Measurements from ENCODE around the gene CHST11.
A peak's percentile ranks its signal among the peaks of the same experiment; 100 is the strongest.
"Not testable (repeated sequence)": the region's sequence is repeated elsewhere in the genome, so short reads cannot be mapped to it uniquely, and the experiment has no call there.

The CHST11 gene

DNA sequence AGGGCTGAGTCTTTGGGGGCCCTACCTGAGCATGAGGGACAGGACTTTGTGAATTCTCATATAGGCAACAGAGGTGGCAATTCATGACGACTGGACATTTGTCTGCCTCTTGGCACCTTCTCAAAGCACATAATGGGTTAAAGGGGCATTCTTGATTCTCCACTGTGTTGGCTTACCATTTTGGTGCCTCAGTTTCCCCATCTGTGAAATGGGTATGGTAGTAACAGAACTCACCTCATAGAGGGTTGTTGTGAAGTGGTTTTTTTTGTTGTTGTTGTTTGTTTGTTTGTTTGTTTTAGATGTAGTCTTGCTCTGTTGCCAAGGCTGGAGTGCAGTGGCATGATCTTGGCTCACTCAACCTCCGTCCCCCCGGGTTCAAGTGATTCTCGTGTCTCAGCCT lies 106.0 kb downstream of the CHST11 start:
- no peak for DNase-seq (ENCODE audit: low read depth in 2 of 2)

GRCh38 chr12:104564662-104565061 lies 107.9 kb downstream of the CHST11 start:
- not testable (repeated sequence) for DNase-seq (ENCODE audit: low read depth in 2 of 2)

DNA sequence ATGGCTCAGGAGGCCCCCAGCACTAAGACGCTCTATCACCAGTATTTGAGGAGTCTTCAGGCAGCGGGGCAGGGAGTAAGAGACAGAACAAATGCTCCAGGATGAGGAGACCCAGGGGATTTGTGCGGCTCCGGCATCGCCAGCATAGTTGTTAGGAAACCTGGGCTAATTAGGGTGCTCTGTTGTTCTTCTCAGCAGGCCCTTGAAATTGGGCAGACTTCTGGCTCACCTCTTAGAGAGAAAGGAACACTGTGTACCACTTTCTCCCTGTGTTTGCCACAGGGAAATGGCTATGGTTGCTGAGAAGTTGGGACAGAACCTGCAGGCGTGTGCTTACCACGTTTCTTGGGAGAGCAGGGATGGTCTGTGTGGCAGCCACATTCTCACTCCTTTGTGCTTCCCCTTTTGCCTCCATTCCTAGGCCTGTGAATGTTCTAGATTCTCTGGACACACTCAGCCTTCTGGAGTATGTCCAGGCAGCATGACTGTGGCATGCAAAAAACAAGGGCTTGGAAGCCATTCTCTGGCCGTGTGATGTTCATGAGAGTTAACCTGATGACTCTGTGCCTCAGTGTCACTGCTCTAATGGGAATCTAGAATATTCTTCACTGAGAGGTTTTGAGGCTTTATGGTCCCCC lies 109.0 kb downstream of the CHST11 start:
- DNase-seq (ENCODE audit: low read depth in 2 of 2): no peak

DNA sequence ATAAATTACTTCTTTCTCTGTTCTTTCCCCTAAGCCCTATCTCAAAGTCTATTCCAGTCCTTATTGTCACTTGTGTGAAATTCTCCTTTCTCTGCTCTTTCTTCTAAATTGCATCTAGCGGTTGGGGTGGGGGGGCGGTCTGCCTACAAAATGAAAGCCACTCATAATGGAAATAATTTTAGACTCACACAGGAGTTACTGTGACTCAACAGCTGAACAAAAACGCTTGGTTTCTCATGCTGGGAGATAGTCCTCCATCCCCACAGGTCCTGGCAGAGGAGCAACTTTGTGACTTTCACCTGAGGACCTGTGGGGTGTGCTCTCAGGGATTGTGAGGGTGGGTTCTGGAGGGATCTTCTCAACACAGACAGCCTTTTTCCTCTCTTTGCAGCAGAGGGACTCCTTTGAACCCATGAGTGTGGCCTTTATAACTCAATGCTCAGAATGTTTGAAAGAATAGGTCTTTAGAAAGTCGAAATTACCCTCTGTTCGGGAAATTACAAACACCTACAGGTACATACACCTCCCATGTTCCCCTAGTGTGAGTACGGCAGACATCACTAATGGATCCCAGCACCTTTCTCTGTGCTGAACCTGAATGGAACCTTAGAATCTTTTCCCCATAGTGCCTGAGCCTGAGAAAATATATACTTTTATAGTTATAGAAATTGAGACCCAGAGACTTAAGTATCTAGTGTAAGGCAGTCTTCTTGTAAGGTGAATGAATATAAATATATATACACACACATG lies 109.7 kb downstream of the CHST11 start:
- DNase-seq (ENCODE audit: low read depth in 2 of 2): peak in 1 of 2 experiments; percentile 34

DNA sequence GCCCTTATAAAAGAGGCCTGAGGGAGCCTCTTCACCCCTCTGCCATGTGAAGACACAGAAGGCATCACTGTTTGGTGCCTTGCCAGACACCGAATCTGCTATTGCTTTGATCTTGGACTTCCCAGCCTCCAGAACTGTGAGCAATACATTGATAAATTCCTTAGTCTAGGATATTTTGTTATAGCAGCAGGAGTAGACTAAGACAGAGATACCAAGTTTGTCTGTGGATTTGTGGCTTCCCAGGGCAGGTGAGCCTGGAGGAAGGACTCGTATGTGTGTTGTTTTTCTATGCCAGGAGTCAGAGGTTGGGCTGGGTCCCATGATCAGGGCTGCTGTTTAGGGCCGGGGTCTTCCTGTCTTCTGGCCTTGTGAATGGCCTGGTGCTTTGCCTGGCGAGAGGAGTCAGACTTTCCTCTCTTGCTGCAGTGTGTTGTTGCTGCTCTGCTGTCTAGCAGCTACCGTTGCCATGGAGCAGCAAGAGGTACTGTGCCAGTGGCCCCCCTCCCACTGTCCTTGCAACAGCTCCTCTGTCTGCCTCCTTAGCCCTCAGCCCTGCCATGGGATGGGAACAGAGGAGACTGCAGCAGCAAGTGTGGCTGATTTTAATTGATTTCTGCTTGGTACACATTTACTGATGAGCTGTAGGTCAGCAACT lies 111.2 kb downstream of the CHST11 start:
- DNase-seq (ENCODE audit: low read depth in 2 of 2): no peak

- DNase-seq (ENCODE audit: low read depth in 2 of 2): no peak
These were observed 111.7 kb downstream of the CHST11 start for GRCh38 chr12:104568487-104568868.

- no peak for DNase-seq (ENCODE audit: low read depth in 2 of 2)
These were observed 112.2 kb downstream of the CHST11 start for GRCh38 chr12:104568935-104569334.

GRCh38 chr12:104569346-104570173 lies 112.8 kb downstream of the CHST11 start:
- DNase-seq (ENCODE audit: low read depth in 2 of 2): no peak

GRCh38 chr12:104570174-104570907 lies 113.6 kb downstream of the CHST11 start:
- no peak for DNase-seq (ENCODE audit: low read depth in 2 of 2)

DNA sequence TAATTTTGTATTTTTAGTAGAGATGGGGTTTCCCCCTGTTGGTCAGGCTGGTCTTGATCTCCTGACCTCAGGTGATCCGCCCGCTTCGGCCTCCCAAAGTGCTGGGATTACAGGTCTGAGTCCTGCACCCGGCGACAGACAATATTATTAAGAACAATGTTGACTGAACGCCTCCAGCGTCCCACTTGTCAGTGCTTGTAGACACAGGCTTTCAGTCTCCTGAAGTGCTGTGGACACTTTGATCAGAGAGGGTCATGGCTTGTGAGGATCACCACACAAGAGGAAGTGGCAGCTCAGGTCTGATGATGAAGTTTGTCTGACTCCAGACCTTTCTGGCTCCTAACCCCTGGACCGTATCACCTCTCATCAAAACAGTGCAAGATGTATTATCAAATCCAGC lies 114.6 kb downstream of the CHST11 start:
- DNase-seq (ENCODE audit: low read depth in 2 of 2): no peak

DNA sequence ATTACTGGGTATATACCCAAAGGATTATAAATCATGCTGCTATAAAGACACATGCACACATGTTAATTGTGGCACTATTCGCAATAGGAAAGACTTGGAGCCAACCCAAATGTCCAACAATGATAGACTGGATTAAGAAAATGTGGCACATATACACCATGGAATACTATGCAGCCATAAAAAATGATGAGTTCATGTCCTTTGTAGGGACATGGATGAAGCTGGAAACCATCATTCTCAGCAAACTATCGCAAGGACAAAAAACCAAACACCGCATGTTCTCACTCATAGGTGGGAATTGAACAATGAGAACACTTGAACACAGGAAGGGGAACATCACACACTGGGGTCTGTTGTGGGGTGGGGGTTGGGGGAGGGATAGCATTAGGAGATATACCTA lies 117.6 kb downstream of the CHST11 start:
- DNase-seq (ENCODE audit: low read depth in 2 of 2): not testable (repeated sequence)

- DNase-seq (ENCODE audit: low read depth in 2 of 2): not testable (repeated sequence)
These were observed 118.0 kb downstream of the CHST11 start for GRCh38 chr12:104574758-104575157.

DNA sequence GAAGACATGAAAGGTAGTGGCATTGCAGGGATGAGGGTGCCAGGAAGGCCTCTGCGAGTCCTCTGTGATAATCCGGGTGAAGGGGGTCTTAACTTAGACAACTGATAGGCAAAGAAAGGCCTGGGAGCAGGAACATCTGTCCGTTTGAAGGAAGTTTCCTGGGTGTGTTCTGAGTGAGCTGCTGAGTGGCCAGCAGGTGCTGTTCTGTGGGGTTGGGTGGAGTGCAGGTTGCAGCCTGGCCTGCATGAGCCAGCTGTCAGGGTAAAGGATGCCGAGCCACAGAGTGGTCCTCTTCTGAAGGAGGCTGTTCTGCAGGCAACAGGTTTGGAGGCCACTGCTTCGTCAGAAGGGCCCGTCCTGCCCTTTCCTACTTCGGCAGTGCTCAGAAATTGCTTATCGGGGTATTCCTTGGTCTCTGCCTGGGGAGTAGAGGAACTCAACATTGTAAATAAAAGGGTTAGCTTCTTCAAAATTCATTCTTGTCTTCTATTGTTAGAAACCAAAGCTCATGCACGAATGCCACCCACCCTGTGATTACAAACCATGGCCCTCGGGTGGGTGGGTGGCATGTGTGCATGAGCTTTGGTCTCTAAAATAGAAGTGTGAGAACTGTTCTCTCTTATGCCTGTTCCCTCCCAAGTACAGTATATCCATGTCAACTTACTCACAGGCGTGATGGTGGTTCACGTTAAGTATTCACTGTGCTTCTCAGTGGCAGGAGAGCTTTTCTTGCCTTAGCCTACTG lies 118.9 kb downstream of the CHST11 start:
- DNase-seq (ENCODE audit: low read depth in 2 of 2): no peak

DNA sequence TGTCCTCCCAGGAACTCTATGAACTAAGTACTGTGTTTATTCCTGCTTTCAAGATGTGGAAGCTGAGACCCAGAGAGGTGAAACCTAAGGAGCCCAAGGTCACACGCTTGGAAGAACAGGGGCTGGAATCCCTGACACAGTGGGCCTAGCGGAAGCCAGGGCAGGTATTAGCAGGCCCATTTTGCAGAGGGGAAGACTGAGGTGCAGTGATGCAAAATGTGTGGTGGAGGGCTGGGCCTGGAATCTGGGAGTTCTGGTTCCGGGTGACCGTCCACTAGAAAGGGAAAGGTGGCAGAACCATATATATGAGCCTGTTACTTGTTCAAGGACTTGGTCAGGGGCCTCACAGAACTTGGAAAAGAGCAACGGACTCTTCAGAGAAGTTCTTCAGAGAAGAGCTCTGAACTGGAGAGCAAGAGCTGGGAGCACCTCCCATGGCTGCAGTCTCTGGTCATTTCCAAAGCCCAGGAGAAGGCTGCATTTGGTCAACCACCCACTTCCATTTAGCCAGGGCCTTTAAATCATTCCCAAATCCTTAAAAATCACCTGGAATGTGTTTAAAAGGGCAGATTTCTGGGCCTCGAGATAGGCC lies 119.5 kb downstream of the CHST11 start:
- DNase-seq (ENCODE audit: low read depth in 2 of 2): no peak

DNA sequence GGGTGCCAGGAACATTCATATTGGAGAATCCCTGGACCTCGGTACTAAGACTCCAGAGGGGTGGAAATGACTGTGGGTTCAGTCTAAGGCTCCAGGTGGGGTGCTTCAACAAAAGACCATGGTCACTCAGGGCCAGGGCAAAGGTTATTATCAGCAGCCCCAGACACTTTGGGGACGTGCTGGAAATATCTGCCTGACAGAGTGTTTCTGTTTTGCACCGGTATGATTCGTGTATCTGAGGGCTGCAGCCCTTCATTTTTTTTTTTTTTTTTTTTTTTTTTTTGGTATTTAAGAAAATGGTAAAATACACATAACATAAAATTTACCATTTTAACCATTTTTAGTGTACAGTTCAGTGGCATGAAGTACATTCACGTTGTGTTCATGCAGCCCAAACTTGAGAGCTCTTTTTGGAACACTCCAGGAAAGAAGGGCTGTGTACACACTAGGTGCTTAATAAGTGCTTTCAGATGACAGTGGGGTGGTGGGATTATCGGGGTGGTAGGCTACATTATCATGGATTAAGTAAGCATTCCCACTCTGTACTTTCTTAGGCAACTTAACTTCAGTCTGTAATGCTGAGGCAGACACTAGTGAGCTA lies 120.3 kb downstream of the CHST11 start:
- no peak for DNase-seq (ENCODE audit: low read depth in 2 of 2)

DNA sequence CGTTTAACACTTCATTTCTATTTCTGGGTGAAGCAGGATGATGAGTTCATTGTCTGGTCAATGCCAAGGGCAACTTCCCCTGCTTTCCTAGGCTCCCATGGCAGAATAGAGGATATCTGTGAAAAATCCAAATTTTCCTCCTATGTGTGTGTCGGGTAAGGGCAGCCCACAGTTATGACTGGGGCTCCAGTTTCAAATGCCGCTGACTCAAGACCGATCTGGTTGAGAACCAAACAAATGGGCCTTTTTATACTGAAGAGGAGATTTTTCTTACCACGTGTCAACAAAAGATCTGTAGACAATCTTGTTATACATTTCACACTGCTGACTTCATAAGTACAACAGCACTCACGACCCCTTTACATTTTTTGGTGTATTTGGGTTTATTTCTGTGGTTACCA lies 120.8 kb downstream of the CHST11 start:
- DNase-seq (ENCODE audit: low read depth in 2 of 2): no peak

DNA sequence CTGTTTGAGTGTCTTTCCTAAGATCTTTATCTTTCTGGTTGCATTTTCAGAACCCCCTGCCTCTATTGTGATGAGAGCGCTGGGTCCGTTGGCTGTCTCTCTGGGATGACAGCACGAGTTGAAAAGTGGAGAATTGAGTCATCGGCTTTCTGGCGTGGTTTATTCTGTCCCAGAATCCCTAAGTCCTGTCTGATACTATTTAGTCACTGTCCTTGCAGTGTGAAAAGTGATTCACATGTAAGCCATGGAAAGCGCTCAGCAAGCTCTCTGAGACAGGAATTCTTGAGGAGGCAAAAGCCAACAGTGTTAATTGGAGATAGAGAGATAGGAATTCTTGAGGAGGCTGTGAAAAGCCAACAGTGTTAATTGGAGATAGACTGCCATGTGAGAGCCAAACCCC lies 121.7 kb downstream of the CHST11 start:
- DNase-seq (ENCODE audit: low read depth in 2 of 2): peak in 1 of 2 experiments; percentile 26

DNA sequence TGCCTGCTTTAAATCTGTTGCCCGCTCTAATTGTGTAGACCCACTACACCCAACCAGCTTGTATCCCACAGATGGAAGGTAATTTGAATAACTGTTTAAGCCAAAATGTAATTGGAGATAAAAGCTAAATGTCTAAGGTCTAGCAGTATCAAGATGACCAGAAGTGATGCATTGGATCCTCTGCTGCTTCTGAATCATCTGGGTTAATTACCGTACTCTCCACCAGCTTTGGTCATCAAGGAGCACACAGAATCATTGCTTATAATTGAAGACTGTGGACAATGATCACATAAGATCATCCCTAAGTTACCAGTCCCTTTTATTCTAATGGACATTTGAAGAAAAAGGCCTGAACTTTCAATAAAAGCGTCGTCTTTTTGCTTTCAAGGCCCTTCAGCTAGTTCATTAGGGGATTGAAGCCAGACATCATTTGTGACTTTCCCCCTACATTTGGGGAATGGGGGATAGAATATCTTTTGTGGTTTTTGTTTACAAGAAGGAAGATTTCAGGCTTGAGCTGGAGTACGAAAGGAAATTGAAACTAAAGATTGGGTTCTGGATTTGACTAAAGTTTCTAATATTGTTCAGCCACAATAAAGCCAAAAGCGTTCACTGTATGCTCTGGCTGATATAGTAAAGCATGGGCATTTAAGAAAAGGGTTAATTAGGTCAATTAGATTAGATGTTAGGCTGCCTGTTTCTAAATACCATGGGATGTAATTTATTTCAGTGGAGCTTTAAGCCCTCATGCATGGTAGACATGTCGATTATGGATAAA lies 123.2 kb downstream of the CHST11 start:
- DNase-seq (ENCODE audit: low read depth in 2 of 2): no peak

GRCh38 chr12:104581005-104581570 lies 124.3 kb downstream of the CHST11 start:
- no peak for DNase-seq (ENCODE audit: low read depth in 2 of 2)
